Measurements from ENCODE around the gene SRCAP. TPM values are rescaled to one million over a fixed set of nuclear protein-coding genes. Genes with fewer than 3 reads are reported as not detected.

The SRCAP gene
- total RNA-seq, 1 experiment from 2014 or later: 57.4 TPM

DNA sequence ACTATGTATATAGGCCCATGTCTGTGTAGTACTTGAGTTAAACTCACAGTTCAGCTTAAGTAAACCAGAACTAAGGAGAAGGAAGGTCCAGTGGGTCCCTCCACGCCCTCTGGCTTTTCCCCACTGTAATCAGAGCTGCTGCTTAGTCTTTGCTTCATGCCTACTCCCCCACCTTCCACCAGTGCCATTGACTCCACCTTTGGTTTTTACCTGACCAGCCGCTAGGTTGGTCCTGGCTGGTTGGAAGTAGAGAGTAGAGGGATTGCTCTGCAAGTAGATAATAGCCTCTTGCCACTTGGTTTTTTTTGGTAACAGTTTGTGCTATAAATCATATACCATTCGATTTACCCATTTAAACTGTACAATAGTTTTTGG lies 26.4 kb downstream of the SRCAP start:
- ChIA-PET POLR2A (no interaction called here), CTCF (no interaction called here)
- peaks cover 6% of the 10 kb centered on the region for H3K4me1 Mint-ChIP-seq (ENCODE audit: low read depth, unreplicated experiment)
- peaks cover 97% of the 10 kb centered on the region for H3K36me3 Mint-ChIP-seq (ENCODE audit: insufficient read depth, unreplicated experiment)
- H3K4me1 ChIP-seq: no peaks in the 10 kb centered on the region
- no TSS peak for BruUV-seq (replicated peaks)
- H3K4me3 Mint-ChIP-seq (ENCODE audit: unreplicated experiment): no peak overlapping the region
- no peaks in the 10 kb centered on the region for H3K9me3 ChIP-seq
- intact Hi-C loops (cut with micrococcal nuclease; ENCODE audit: unreplicated experiment): no loop called here
- no peaks in the 10 kb centered on the region for H3K27me3 ChIP-seq (replicated peaks; ENCODE audit: control insufficient read depth, insufficient read depth, low read length)
- TF ChIP-seq, protein P1, sequence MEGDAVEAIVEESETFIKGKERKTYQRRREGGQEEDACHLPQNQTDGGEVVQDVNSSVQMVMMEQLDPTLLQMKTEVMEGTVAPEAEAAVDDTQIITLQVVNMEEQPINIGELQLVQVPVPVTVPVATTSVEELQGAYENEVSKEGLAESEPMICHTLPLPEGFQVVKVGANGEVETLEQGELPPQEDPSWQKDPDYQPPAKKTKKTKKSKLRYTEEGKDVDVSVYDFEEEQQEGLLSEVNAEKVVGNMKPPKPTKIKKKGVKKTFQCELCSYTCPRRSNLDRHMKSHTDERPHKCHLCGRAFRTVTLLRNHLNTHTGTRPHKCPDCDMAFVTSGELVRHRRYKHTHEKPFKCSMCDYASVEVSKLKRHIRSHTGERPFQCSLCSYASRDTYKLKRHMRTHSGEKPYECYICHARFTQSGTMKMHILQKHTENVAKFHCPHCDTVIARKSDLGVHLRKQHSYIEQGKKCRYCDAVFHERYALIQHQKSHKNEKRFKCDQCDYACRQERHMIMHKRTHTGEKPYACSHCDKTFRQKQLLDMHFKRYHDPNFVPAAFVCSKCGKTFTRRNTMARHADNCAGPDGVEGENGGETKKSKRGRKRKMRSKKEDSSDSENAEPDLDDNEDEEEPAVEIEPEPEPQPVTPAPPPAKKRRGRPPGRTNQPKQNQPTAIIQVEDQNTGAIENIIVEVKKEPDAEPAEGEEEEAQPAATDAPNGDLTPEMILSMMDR (IDR thresholded peaks at IDR 0.05; ENCODE audit: insufficient read depth in 1 of 2, low read depth in 1 of 2, low read length in 1 of 2, severe bottlenecking in 1 of 2, unreplicated experiment in 1 of 2): no peak
- DNase-seq: no peak
- peaks cover 13% of the 10 kb centered on the region for H3K36me3 ChIP-seq (ENCODE audit: control insufficient read depth, insufficient read depth, low read length)
- H3K27me3 Mint-ChIP-seq (ENCODE audit: insufficient read depth, unreplicated experiment): no peaks in the 10 kb centered on the region
- H3K9me3 Mint-ChIP-seq (ENCODE audit: unreplicated experiment): no peaks in the 10 kb centered on the region
- no peak overlapping the region for H3K4me3 ChIP-seq (ENCODE audit: low read depth, low read length)
- H3K27ac Mint-ChIP-seq (ENCODE audit: unreplicated experiment): no peak overlapping the region

DNA sequence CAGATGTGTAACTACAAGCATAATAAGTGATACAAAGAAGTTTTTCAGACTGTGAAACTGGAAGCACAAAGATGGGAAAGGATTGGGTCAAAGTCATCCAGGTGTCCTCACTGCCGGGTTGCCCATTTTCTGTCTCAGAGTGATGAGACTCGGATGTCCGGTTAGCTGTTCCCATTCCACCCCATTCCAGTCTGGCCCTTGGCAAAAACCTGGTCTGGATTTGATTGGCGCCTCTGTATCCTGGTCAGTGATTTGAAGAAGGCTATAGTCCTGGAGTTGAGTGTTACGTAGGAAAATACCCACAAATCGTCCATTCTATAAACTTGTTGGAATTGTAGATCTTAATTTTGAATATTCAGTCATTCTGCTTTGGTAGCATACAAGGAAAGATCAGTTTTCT lies 29.4 kb downstream of the SRCAP start:
- intact Hi-C loops (cut with micrococcal nuclease; ENCODE audit: unreplicated experiment): no loop called here
- no peaks in the 10 kb centered on the region for H3K27me3 Mint-ChIP-seq (ENCODE audit: insufficient read depth, unreplicated experiment)
- no TSS peak for BruUV-seq (replicated peaks)

DNA sequence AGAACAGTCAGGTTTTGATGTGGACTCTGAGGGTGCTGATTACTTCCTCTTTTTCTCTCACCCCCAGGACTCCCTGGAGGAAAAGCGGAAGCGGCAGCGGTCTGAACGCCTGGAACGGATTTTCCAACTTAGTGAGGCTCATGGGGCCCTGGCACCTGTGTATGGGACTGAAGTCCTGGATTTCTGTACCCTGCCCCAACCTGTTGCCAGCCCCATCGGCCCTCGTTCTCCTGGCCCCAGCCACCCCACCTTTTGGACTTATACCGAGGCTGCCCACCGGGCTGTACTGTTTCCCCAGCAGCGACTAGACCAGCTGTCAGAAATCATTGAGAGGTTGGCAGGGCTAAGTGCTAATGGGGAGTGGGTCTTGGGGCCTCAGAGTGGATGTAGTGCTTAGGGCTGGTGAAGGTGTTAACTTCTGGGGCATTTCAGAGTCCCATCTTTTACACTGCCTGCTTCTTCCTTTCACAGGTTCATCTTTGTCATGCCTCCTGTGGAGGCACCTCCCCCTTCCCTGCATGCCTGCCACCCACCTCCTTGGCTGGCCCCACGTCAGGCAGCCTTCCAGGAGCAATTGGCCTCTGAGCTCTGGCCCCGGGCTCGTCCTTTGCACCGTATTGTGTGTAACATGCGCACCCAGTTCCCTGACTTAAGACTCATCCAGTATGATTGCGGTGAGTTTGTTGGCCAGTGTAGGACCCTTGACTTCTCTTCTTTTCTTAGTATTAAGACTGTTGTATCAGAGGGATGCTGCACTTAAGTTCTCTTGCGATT lies 30.1 kb downstream of the SRCAP start:
- H3K9me3 Mint-ChIP-seq (ENCODE audit: unreplicated experiment): no peaks in the 10 kb centered on the region
- H3K4me1 Mint-ChIP-seq (ENCODE audit: low read depth, unreplicated experiment): peaks cover 5% of the 10 kb centered on the region
- Histone ChIP-seq H3K4me3 (ENCODE audit: low read depth, low read length) (no peak overlapping the region), H3K36me3 (ENCODE audit: control insufficient read depth, insufficient read depth, low read length) (peaks cover 3% of the 10 kb centered on the region), H3K27me3 (replicated peaks; ENCODE audit: control insufficient read depth, insufficient read depth, low read length) (no peaks in the 10 kb centered on the region), H3K9me3 (no peaks in the 10 kb centered on the region), H3K4me1 (no peaks in the 10 kb centered on the region)
- ChIA-PET POLR2A (no interaction called here), CTCF (interaction anchor here (1.1 kb wide), 1 partner anchor 65 kb away, joined by 3 read pairs; no protein-coding TSS in a partner anchor)
- no peak overlapping the region for H3K27ac Mint-ChIP-seq (ENCODE audit: unreplicated experiment)
- intact Hi-C loops (cut with micrococcal nuclease; ENCODE audit: unreplicated experiment): no loop called here
- no peaks in the 10 kb centered on the region for H3K27me3 Mint-ChIP-seq (ENCODE audit: insufficient read depth, unreplicated experiment)
- DNase-seq: no peak
- TF ChIP-seq, protein P1 (IDR thresholded peaks at IDR 0.05; ENCODE audit: insufficient read depth in 1 of 2, low read depth in 1 of 2, low read length in 1 of 2, severe bottlenecking in 1 of 2, unreplicated experiment in 1 of 2): no peak
- no TSS peak for BruUV-seq (replicated peaks)
- no peak overlapping the region for H3K4me3 Mint-ChIP-seq (ENCODE audit: unreplicated experiment)
- peaks cover 96% of the 10 kb centered on the region for H3K36me3 Mint-ChIP-seq (ENCODE audit: insufficient read depth, unreplicated experiment)

More for the DNA sequence above, 29.4 kb downstream of the SRCAP start:
- Mint-ChIP-seq H3K4me1 (ENCODE audit: low read depth, unreplicated experiment) (peaks cover 6% of the 10 kb centered on the region), H3K9me3 (ENCODE audit: unreplicated experiment) (no peaks in the 10 kb centered on the region), H3K36me3 (ENCODE audit: insufficient read depth, unreplicated experiment) (peaks cover 96% of the 10 kb centered on the region), H3K4me3 (ENCODE audit: unreplicated experiment) (no peak overlapping the region), H3K27ac (ENCODE audit: unreplicated experiment) (no peak overlapping the region)
- no peaks in the 10 kb centered on the region for H3K27me3 ChIP-seq (replicated peaks; ENCODE audit: control insufficient read depth, insufficient read depth, low read length)
- TF ChIP-seq, protein P1 (IDR thresholded peaks at IDR 0.05; ENCODE audit: insufficient read depth in 1 of 2, low read depth in 1 of 2, low read length in 1 of 2, severe bottlenecking in 1 of 2, unreplicated experiment in 1 of 2): no peak
- peaks cover 7% of the 10 kb centered on the region for H3K36me3 ChIP-seq (ENCODE audit: control insufficient read depth, insufficient read depth, low read length)
- H3K9me3 ChIP-seq: no peaks in the 10 kb centered on the region
- ChIA-PET CTCF (no interaction called here), POLR2A (no interaction called here)
- H3K4me1 ChIP-seq: no peaks in the 10 kb centered on the region
- DNase-seq: no peak
- H3K4me3 ChIP-seq (ENCODE audit: low read depth, low read length): no peak overlapping the region

Data from Caco-2 (cell line).